WI38 (cell line): ENCODE measurements around the gene BRD9.

Experiments used
- H3K4me3 ChIP-seq: 2 replicates; pipeline ENCODE4 v1.5.1; 2011; ENCODE audit warnings: low read depth, mild to moderate bottlenecking, control low read depth, low read length
- CTCF ChIP-seq: IDR thresholded peaks from 2 replicates; pipeline ENCODE4 v1.5.1; 2012; ENCODE audit warnings: low read depth, mild to moderate bottlenecking, control low read depth, low read length

BRD9 gene

GRCh38 chr5:868428-869135, 24.0 kb downstream of the BRD9 start:
- H3K4me3 ChIP-seq, result no peak overlapping the region
- TF ChIP-seq CTCF, result no peak

- no peak for TF ChIP-seq CTCF
- H3K4me3 ChIP-seq, result no peak overlapping the region
Measured at GRCh38 chr5:867300-867870, 25.2 kb downstream of the BRD9 start.

- TF ChIP-seq CTCF, result no peak
- H3K4me3 ChIP-seq, result no peak overlapping the region
Measured at GRCh38 chr5:865771-866170, 26.8 kb downstream of the BRD9 start.

- no peak overlapping the region for H3K4me3 ChIP-seq
- TF ChIP-seq CTCF, result no peak
Measured at GRCh38 chr5:865168-865521, 27.5 kb downstream of the BRD9 start.

- H3K4me3 ChIP-seq, result no peak overlapping the region
- TF ChIP-seq CTCF, result no peak
Measured at GRCh38 chr5:864492-865167, 28.0 kb downstream of the BRD9 start.

- no peak overlapping the region for H3K4me3 ChIP-seq
- no peak for TF ChIP-seq CTCF
Measured at GRCh38 chr5:863244-863805, 29.3 kb downstream of the BRD9 start.
